KBM-7 (cell line): ENCODE results near the gene SRXN1.

Experiments
- DNase-seq: peaks from one replicate; pipeline ENCODE4 v3.0.0-alpha.2; 2015
- in situ Hi-C: fragments of 300-500 bp; cut with MboI; formaldehyde crosslinking; loops from 2 replicates; pipeline ENCODE4 v1.14.3; 2020; ENCODE audit warnings: low sequenced_read_pairs, low pct_unique_long_range_greater_than_20kb, mixed read lengths

Gene SRXN1

GRCh38 chr20:615514-615913, 37.5 kb downstream of the SRXN1 start:
- no peak for DNase-seq
- in situ Hi-C loops, result no loop called here

DNA sequence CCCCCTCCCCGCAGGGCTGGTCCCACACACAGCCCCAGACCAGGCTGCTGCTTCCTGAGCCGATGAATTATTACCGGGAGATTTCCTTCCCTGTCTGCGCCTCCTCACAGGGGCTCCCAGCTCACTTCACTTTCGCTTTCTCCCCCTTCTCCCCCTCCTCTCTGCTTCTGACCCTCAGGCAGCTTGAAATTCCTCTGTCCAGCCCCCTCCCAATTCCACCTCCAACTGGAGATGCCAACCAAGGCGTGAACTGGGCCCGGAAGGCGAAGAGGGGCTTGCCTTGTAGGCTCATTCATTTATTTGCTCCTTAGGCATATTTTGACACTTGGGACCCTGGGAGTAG, 41.2 kb downstream of the SRXN1 start:
- in situ Hi-C loops, result no loop called here
- DNase-seq, result no peak

DNA sequence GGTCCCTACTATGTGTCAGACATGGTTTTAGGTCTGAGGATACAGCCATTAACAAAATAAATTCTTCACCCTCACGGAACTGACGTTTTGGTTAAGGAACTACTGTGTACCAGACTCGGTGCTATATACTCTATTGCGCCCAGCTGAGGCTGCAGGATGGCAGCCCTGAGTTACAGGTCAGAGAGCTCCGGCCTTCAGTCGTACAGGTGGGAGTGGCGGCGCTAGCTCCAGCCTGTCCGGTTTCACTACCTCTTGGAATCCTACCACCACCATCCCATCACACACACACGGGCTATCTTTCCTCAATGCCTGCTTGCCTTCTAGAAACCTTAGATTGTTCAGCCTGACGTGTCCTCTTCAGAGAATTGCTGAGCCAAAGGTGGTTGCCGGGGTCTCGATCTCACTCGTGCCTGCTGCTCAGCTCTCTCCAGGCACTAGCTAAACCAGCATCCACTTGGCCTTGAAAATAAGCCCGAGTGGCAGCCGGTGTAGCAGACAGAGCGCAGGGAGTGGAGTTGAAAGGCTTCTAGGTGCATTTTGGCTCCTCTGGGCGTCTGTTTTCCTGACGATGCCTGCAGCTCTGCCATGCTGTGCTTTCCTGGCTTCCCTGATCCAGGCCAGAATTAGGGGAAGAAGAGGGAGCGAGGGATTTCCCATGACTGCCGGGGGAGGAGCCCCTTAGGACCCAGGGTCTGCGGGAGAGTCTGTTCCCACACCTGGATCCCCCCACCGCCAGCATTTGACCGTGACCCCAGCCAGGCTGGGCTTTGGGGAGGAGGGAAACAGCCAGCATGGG, 41.8 kb downstream of the SRXN1 start:
- no peak for DNase-seq
- in situ Hi-C loops, result no loop called here

DNA sequence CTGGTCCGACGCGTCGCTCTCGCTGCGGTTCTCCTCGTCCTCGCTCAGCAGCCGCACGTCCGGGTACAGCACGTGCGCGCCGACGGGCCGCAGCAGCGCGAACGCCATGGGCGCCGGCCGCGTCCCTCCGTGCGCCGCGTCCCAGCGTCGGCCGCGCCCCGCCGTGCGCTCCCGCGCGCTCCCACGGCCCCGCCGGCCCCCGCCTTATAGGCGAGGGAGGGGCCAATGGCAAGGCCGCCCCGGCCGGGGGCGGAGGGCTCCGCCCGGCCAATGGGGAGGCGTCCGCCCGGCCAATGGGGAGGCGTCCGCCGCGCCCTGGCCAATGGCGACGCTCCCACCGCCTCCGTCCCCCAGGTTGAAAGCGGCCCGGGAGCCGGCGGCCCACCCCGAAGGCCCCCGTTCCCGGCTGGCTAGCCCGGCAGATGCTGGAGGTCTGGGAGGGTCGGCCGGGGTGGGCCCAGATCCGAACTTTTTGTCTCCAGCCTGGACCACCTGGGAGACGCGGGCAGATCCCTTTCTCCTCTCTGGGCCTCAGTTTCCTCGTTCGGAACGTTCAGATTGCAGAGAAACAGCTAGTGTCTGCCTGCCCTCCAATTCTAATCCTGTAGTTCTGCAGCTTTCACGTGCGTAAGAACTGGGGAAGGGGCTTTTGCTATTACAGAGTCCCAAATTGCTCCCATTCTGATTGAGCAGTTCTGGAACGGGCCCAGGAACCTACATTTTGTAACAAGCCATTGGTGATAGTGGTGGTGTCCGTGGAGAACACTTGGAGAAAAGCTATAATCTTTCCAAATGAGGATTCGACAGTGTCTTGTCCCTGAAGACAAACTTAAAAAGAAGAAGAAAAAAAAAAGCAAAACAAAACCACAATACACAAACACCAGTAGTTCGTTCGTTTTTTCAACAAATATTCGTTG, 42.6 kb downstream of the SRXN1 start, which contains the start of gene TCF15:
Gene TCF15 (minus strand): TSS at position 180 of the 917 bp plus-strand sequence. CDS start 72 bp downstream, at position 108.
- in situ Hi-C loops, result no loop called here
- DNase-seq, result peak; percentile 81

- no peak for DNase-seq
- in situ Hi-C loops, result no loop called here
Measured at GRCh38 chr20:609371-609964, 43.5 kb downstream of the SRXN1 start.

DNA sequence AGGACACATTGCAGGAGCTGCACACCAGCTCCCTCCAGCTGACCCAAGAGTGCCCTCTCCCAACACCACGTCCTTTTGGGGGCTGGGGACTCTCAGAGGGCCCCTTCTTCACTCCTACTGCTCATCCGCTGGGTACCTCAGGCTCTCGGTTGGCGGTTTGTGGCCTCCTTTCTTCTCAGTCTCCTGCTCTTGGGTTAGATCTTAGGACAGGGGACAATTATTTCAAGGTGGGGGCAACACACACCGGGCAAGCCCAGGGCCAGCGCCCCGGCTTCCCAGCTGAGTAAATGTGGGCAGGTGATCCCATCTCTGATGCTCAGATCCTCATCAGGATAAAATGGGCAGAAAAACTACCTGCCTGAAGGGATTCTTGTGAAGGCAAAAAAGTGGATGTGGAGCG, 44.0 kb downstream of the SRXN1 start:
- in situ Hi-C loops, result no loop called here
- no peak for DNase-seq

DNA sequence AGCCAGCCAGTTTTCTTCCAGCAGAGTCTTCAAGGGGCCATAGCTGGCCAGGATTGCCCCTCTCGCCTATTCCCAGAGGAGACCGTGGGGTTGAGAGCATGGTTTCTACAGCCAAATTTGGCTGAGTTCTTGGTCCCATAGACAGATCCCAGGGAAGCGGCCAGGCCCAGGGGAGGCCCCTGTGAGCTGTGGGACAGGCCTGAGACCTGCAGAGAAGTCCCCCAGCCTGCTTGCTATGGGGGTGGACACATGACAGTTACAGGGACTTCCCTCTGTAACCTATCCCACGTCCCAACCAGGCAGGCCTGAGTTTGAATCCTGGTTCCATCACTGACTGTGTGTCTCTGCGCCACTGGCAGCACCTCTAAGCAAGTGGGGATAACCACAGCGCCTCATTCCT, 45.5 kb downstream of the SRXN1 start:
- in situ Hi-C loops, result no loop called here
- DNase-seq, result no peak

DNA sequence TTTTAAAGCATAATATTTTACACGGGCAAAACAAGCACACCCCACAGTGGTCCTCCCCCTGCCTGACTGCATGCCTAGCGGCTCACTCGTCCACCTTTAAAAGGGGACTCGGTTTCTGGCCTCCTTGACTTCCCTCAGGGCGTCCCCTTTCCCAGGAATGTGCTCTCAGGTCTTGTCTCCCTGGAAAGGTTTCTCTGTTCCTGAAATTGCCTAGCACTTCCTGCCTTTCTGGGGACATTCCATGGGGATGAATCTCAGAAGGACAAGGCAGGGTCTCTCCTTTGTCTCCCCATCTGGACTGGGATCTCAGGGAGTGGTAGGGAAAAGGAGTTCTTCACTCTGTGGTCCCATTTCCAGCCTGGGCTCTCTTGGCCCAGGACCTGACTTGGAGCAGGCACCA, 47.8 kb downstream of the SRXN1 start:
- in situ Hi-C loops, result no loop called here
- no peak for DNase-seq

- in situ Hi-C loops, result no loop called here
- no peak for DNase-seq
Measured at GRCh38 chr20:603116-603640, 49.8 kb downstream of the SRXN1 start.

GRCh38 chr20:602111-602970, 50.7 kb downstream of the SRXN1 start:
- no peak for DNase-seq
- in situ Hi-C loops, result no loop called here

DNA sequence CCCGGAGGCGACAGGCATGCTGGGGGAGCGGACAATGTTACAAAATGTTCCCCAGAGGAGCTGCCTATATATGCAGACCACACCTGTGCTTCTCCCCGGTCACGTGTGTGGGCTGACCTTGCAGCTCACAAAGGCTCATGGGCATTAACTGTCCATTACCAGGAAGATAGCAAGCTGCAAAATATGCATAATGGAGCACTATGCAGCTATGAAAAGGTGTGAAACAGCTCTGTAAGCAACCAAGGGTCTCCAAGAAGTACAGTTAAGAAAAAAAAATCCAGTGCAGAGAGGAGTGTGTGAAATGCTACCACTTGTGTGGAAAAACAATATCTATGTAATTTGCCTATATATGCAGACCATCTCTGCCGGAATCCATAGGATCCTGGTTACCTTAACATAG, 52.3 kb downstream of the SRXN1 start:
- in situ Hi-C loops, result no loop called here
- DNase-seq, result no peak

DNA sequence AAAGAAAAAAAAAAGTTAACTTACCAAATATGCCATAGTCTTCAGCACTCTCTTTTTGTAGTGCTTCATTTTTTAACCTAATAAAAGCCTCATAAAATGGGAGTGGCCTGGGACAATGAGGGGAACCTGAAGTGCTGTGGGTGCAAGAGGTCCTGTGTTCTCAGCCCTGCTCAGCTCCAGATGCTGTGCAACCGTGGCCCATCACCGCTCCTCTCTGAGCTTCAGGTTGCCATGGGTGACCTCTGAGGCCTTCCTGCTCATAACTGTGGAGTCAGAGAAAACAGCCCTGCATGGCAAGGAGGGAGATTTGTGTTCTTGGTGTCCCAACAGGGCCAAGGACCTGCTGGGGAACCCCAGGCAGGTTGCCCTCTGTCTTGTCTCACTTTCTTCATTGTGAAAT, 52.9 kb downstream of the SRXN1 start:
- in situ Hi-C loops, result no loop called here
- no peak for DNase-seq

DNA sequence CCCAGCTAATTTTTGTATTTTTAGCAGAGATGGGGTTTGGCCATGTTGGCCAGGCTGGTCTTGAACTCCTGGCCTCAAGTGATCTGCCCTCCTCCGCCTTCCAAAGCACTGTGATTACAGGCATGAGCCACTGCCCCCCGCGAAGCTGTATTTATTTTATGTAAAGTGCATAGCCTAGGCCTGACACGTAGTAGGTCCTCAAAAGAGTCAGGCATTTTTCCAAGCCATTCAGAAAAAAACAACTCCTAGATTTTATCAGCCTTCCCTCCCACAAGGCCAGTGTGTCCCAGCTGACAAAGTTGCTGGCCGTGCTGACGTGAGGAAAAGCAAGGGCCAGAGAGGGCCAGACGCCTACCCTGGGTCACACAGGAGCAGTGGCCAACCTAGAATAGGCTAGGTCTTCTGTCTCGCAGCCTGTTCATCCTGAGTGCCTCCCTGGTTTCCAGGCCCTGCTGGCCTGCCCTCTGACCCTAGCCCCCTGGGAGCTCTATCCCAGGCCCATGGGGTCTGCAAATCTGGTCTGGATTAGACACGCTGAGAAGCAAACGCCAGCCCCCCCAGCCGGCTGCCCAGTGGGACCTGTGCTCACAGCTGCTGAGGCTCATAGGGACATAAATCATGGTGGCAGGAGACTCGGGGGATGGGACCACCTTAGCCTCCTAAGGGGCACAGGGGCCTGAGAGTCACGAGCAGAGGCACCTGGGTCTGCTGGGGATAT, 54.7 kb downstream of the SRXN1 start:
- in situ Hi-C loops, result no loop called here
- no peak for DNase-seq

DNA sequence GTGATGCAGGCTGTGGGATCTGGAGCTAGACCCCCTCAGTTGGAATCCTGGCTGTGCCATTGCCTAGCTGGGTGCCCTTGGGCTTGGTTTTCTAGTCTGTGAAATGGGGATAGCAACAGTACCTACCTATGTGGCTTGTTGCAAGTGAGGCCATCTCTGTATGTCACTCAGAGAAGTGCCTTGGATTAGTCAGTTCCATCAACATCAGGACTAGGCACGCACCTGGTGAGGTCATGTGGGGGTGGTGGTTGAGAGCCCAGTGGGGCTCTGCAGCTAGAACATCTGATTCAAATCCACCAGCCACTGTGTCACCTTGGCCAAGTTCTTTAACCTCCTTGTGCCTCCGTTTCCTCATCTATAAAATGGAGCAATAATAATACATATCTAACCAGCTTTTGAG, 55.4 kb downstream of the SRXN1 start:
- no peak for DNase-seq
- in situ Hi-C loops, result no loop called here
